Endothelial cell (in vitro differentiated cells): ENCODE data around the gene LRPPRC. TPM values are rescaled to one million over a fixed set of nuclear protein-coding genes. Genes with fewer than 3 reads are reported as not detected.

ENCODE experiments used
- DNase-seq: peaks from one replicate; pipeline ENCODE4 v3.0.0; 2021; ENCODE audit warnings: low spot score
- H3K27ac Mint-ChIP-seq: one replicate; pipeline ENCODE4 v1.8.0; 2021; ENCODE audit warnings: mixed read lengths, inconsistent platforms; ENCODE audit not compliant: unreplicated experiment
- H3K27me3 Mint-ChIP-seq: one replicate; pipeline ENCODE4 v1.8.0; 2021; ENCODE audit warnings: mild to moderate bottlenecking, moderate library complexity, mixed read lengths, inconsistent platforms; ENCODE audit not compliant: unreplicated experiment
- H3K36me3 Mint-ChIP-seq: one replicate; pipeline ENCODE4 v1.8.0; 2021; ENCODE audit warnings: mild to moderate bottlenecking, low read depth, mixed read lengths, inconsistent platforms; ENCODE audit not compliant: unreplicated experiment
- H3K4me1 Mint-ChIP-seq: one replicate; pipeline ENCODE4 v1.8.0; 2021; ENCODE audit warnings: mild to moderate bottlenecking, mixed read lengths, inconsistent platforms; ENCODE audit not compliant: unreplicated experiment
- H3K4me3 Mint-ChIP-seq: one replicate; pipeline ENCODE4 v1.8.0; 2021; ENCODE audit warnings: mild to moderate bottlenecking, mixed read lengths, inconsistent platforms; ENCODE audit not compliant: unreplicated experiment
- H3K9me3 Mint-ChIP-seq: one replicate; pipeline ENCODE4 v1.8.0; 2021; ENCODE audit warnings: mixed read lengths, inconsistent platforms; ENCODE audit not compliant: unreplicated experiment
- total RNA-seq: library from RNA; stranded (reverse); fragmentation: NEBNext Ultra II Directional; extraction: Animal tissue kit (Norgen Biotek cat#: 25700); gene quantifications from one replicate; pipeline ENCODE4 v1.2.1, GENCODE V29; 2021; ENCODE audit not compliant: unreplicated experiment
- TF ChIP-seq, protein P1 (sequence below): fragments of 200-600 bp; sonication (generic); IDR thresholded peaks from one replicate; pipeline ENCODE4 v1.5.0; 2021; ENCODE audit warnings: antibody characterized with exemption; ENCODE audit not compliant: unreplicated experiment

Gene LRPPRC
- total RNA-seq, 1 donor from 2014 or later: 85.8 TPM

DNA sequence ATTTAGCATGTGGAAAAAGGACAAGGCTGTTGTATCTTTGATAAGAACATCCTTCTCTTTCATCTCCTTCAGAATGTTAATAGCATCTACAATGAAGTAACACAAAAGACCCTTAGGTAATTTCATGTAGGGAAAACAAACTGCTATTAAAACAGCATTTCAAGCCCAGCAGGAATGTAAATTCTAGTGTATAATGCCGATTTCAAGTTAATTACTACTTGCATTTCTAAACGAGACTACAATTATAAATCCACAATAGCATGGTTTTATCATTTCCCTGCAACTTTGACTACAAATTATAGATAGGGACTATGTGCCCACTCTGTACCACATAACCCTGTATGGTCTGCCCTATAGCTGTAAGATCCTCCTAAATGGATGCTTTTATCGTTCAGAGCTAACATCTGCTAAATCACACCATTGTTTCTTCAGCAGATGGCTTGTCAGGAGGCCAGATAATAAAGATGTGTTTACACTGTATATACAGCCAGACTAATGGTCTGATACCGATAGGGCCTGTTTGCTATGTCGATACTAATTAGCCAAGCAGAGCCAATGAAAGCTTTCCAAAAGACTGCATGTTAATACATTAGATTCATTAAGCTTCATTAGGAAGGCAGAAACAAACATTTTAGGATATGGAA is 51.9 kb downstream of the LRPPRC start:
- TF ChIP-seq, protein P1, sequence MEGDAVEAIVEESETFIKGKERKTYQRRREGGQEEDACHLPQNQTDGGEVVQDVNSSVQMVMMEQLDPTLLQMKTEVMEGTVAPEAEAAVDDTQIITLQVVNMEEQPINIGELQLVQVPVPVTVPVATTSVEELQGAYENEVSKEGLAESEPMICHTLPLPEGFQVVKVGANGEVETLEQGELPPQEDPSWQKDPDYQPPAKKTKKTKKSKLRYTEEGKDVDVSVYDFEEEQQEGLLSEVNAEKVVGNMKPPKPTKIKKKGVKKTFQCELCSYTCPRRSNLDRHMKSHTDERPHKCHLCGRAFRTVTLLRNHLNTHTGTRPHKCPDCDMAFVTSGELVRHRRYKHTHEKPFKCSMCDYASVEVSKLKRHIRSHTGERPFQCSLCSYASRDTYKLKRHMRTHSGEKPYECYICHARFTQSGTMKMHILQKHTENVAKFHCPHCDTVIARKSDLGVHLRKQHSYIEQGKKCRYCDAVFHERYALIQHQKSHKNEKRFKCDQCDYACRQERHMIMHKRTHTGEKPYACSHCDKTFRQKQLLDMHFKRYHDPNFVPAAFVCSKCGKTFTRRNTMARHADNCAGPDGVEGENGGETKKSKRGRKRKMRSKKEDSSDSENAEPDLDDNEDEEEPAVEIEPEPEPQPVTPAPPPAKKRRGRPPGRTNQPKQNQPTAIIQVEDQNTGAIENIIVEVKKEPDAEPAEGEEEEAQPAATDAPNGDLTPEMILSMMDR: no peak

GRCh38 chr2:43943323-43943722 is 52.5 kb downstream of the LRPPRC start:
- H3K27me3 Mint-ChIP-seq: no peaks in the 10 kb centered on the region
- no peak for DNase-seq
- H3K4me1 Mint-ChIP-seq: no peaks in the 10 kb centered on the region
- no peaks in the 10 kb centered on the region for H3K36me3 Mint-ChIP-seq
- H3K4me3 Mint-ChIP-seq: no peak overlapping the region
- TF ChIP-seq, protein P1: no peak
- no peak overlapping the region for H3K27ac Mint-ChIP-seq
- H3K9me3 Mint-ChIP-seq: no peaks in the 10 kb centered on the region

More for the DNA sequence above, 51.9 kb downstream of the LRPPRC start:
- DNase-seq: no peak
- Mint-ChIP-seq H3K27me3 (no peaks in the 10 kb centered on the region), H3K4me3 (no peak overlapping the region), H3K27ac (no peak overlapping the region), H3K9me3 (no peaks in the 10 kb centered on the region), H3K36me3 (no peaks in the 10 kb centered on the region), H3K4me1 (no peaks in the 10 kb centered on the region)

- no peaks in the 10 kb centered on the region for H3K4me1 Mint-ChIP-seq
Observed at GRCh38 chr2:43942881-43943280, 52.9 kb downstream of the LRPPRC start.

DNA sequence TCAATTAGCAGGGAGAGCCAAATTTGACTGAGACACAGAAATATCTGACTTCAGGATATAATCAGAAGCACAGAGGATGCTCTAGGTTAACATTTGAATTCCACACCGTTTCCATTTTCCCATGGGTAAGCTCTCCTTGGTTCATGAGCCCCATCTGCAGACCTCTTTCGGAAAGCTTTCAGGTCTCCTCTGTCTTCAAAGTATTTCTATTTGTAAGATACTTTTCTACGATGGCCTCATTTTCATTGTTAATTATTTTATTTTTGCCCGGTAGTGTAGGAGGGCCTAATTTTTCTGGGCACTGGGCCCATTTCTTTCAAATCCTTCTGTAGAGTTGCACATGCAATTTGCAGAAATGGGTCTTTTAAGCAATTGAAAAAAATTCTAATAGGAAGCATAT is 53.8 kb downstream of the LRPPRC start:
- no peak for DNase-seq

More at GRCh38 chr2:43942881-43943280, 52.9 kb downstream of the LRPPRC start:
- no peaks in the 10 kb centered on the region for H3K27me3 Mint-ChIP-seq
- H3K36me3 Mint-ChIP-seq: no peaks in the 10 kb centered on the region
- H3K9me3 Mint-ChIP-seq: no peaks in the 10 kb centered on the region
- TF ChIP-seq, protein P1: no peak
- no peak overlapping the region for H3K4me3 Mint-ChIP-seq
- no peak overlapping the region for H3K27ac Mint-ChIP-seq
- DNase-seq: no peak

DNA sequence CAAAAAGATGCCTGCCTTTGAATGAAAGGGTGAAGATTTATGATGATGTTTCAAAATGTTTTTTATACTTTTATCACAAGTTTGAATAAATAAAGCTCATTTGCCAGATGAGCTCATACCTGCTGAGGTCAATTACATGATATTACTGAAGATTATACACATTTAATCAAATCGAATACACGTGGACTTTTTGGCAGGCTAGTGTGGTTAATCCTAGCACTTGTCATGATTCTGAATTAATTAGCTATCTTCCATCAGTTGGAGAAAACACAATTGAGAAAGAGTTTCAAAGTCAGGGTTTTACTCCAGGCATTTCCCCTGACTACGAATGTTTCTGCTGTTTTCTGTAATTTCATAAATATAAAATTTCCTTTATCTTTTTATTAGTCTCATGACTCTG is 54.4 kb downstream of the LRPPRC start:
- no peaks in the 10 kb centered on the region for H3K27me3 Mint-ChIP-seq
- H3K27ac Mint-ChIP-seq: no peak overlapping the region
- peaks cover 3% of the 10 kb centered on the region for H3K36me3 Mint-ChIP-seq
- TF ChIP-seq, protein P1: no peak
- no peak overlapping the region for H3K4me3 Mint-ChIP-seq
- no peaks in the 10 kb centered on the region for H3K9me3 Mint-ChIP-seq
- DNase-seq: no peak
- no peaks in the 10 kb centered on the region for H3K4me1 Mint-ChIP-seq

More for the DNA sequence above, 53.8 kb downstream of the LRPPRC start:
- Mint-ChIP-seq H3K27ac (no peak overlapping the region), H3K4me3 (no peak overlapping the region), H3K27me3 (no peaks in the 10 kb centered on the region), H3K9me3 (no peaks in the 10 kb centered on the region), H3K4me1 (no peaks in the 10 kb centered on the region), H3K36me3 (peaks cover 2% of the 10 kb centered on the region)
- TF ChIP-seq, protein P1: no peak
